ENCODE measurements around the gene COPS6. TPM values are rescaled to one million over a fixed set of nuclear protein-coding genes. Genes with fewer than 3 reads are reported as not detected.

Gene COPS6
- total RNA-seq, 4 donors from 2014 or later, result 41.6 to 69.0 (median 50.0) TPM

- no peak for ATAC-seq (ENCODE audit: low FRiP score)
- no peak for DNase-seq (ENCODE audit: low spot score)
- no peak for TF ChIP-seq CTCF (IDR thresholded peaks at IDR 0.05)
Measured at GRCh38 chr7:100109521-100110163, 20.9 kb downstream of the COPS6 start.

- no peak for DNase-seq (ENCODE audit: low spot score)
- TF ChIP-seq CTCF (IDR thresholded peaks at IDR 0.05), result no peak
- no peak for ATAC-seq (ENCODE audit: low FRiP score)
Measured at GRCh38 chr7:100111156-100111555, 22.4 kb downstream of the COPS6 start.

GRCh38 chr7:100111914-100112313 lies 23.1 kb downstream of the COPS6 start:
- ATAC-seq (ENCODE audit: low FRiP score) (no peak), DNase-seq (ENCODE audit: low spot score) (no peak)
- TF ChIP-seq CTCF (IDR thresholded peaks at IDR 0.05), result no peak

GRCh38 chr7:100115026-100115425 lies 26.3 kb downstream of the COPS6 start:
- no peak for TF ChIP-seq CTCF (IDR thresholded peaks at IDR 0.05)
- no peak for ATAC-seq (ENCODE audit: low FRiP score)
- no peak for DNase-seq (ENCODE audit: low spot score)

GRCh38 chr7:100118388-100119071 lies 29.8 kb downstream of the COPS6 start:
- no peak for DNase-seq (ENCODE audit: low spot score)
- ATAC-seq (ENCODE audit: low FRiP score), result no peak
- TF ChIP-seq CTCF (IDR thresholded peaks at IDR 0.05), result no peak

- DNase-seq (ENCODE audit: low spot score) (peak; percentile 76), ATAC-seq (ENCODE audit: low FRiP score) (peak; percentile 92)
- no peak for TF ChIP-seq CTCF (IDR thresholded peaks at IDR 0.05)
Measured at GRCh38 chr7:100119072-100119969, 30.6 kb downstream of the COPS6 start, which contains the start of the genes CNPY4 and TAF6. TSS of gene CNPY4 (plus strand) at chr7:100119634. CDS start at chr7:100119745, 111 bp downstream. TSS of gene TAF6 (minus strand) at chr7:100119358. CDS start at chr7:100114209, 5,149 bp downstream.
